Adrenal gland (tissue), 5 donors: Measurements from ENCODE around the gene ECE2.

Source experiments
- POLR2A ChIP-seq, 2 donors: fragments of 450-650 bp; IDR thresholded peaks; one replicate each; pipeline ENCODE4 v1.6.1; 2017; ENCODE audit warnings: antibody characterized with exemption in 2 of 2, mild to moderate bottlenecking in 2 of 2, moderate library complexity in 1 of 2
- TF ChIP-seq, protein P1 (sequence below), 6 experiments: fragments of 450-650 bp in 4 of 6; fragments of 200-600 bp in 2 of 6; sonication (generic) in 1 of 6; IDR thresholded peaks; 1 replicate in 5 of 6; 2 replicates in 1 of 6; pipeline versions ENCODE4 v1.5.1 to v1.8.0; 2016 to 2021; ENCODE audit warnings: antibody characterized with exemption in 6 of 6, mild to moderate bottlenecking in 2 of 6, moderate library complexity in 1 of 6
- donor health status: DM: no; HTN: no; CAD: no.

DNA sequence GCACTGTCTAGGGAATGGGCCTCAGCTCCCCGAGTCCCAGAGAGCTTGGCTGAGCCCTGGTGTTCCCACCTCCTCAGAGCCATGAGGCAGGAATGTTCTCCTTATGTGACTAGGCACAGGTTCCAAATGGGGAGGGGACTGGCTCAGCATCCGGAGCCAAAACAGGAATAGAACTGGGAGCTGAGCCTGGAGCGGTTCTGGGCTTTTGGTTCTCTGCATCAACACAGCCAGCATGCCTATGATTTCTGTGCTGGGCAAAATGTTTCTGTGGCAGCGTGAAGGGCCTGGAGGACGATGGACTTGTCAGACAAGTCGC, 61.5 kb downstream of the ECE2 start, which contains the start of gene FAM131A:
- TF ChIP-seq, protein P1, sequence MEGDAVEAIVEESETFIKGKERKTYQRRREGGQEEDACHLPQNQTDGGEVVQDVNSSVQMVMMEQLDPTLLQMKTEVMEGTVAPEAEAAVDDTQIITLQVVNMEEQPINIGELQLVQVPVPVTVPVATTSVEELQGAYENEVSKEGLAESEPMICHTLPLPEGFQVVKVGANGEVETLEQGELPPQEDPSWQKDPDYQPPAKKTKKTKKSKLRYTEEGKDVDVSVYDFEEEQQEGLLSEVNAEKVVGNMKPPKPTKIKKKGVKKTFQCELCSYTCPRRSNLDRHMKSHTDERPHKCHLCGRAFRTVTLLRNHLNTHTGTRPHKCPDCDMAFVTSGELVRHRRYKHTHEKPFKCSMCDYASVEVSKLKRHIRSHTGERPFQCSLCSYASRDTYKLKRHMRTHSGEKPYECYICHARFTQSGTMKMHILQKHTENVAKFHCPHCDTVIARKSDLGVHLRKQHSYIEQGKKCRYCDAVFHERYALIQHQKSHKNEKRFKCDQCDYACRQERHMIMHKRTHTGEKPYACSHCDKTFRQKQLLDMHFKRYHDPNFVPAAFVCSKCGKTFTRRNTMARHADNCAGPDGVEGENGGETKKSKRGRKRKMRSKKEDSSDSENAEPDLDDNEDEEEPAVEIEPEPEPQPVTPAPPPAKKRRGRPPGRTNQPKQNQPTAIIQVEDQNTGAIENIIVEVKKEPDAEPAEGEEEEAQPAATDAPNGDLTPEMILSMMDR (IDR thresholded peaks at IDR 0.05): no peak
- no peak for TF ChIP-seq POLR2A (IDR thresholded peaks at IDR 0.05)
